DMS153 treated with DMSO at 0.1 percent for 48 hours (cell line): ENCODE measurements around the gene FOXQ1.
"Not testable (repeated sequence)": the region's sequence is repeated elsewhere in the genome, so short reads cannot be mapped to it uniquely, and the experiment has no call there.

ENCODE experiments used
- DNase-seq: peaks from one replicate; lab custom pipeline; 2025; ENCODE audit not compliant: unreplicated experiment; lab: John Stamatoyannopoulos, UW

Gene FOXQ1

GRCh38 chr6:1290805-1291204 is 21.1 kb upstream of the FOXQ1 start:
- no peak for DNase-seq

DNA sequence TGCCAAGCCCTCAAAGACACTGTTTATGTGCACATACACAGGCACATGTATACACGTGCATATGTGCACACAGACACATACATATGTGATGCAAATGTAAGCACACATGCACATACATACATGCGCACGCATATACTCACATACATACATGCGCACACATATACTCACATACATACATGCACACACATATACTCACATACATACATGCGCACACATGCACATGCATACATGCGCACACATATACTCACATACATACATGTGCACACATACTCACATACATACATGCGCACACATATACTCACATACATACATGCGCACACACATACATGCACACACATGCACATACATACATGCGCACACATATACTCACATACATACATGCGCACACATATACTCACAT is 20.5 kb upstream of the FOXQ1 start:
- DNase-seq: no peak

- no peak for DNase-seq
Observed at GRCh38 chr6:1295420-1295819, 16.5 kb upstream of the FOXQ1 start.

- no peak for DNase-seq
Observed at GRCh38 chr6:1296079-1296478, 15.8 kb upstream of the FOXQ1 start.

GRCh38 chr6:1296542-1296941 is 15.4 kb upstream of the FOXQ1 start:
- no peak for DNase-seq

DNA sequence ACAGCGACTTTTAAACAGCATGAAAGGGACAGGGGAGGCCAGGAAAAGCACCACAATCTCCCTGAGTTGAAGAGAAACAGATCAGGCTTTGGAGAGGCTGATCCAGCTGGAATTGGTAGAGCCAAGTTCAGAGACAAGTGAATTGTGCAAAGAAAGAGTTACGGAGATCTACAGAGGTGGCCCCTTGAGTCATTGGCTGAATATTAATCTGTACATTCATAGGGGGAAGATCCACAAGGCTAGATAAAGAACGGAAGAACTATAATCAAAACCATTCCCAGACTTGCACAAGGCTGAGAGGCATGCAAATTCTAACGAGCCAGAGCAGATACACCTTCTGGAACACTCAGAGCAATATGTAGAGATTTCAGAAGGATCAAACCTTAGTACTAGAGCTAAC is 14.2 kb upstream of the FOXQ1 start:
- no peak for DNase-seq

DNA sequence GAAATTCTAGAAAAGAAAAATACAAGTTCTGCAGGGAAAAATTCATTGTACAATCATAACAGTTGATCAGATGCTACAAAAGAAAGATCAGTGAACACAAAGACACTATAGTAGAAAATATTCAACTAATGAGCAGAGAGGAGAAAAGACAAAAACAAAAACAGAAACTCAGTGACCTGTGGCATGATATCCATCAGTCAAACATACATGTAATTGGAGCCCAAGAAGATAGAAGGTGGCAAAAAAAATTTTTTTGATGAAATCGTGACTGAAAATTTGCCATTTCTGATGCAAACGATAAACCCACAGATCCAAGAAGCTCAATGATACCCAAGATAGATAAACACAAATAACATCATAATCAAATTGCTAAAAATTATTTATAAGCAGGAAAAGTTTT is 13.1 kb upstream of the FOXQ1 start:
- DNase-seq: no peak

GRCh38 chr6:1306133-1306532 is 5.8 kb upstream of the FOXQ1 start:
- no peak for DNase-seq

- no peak for DNase-seq
Observed at GRCh38 chr6:1309366-1309765, 2.5 kb upstream of the FOXQ1 start.

DNA sequence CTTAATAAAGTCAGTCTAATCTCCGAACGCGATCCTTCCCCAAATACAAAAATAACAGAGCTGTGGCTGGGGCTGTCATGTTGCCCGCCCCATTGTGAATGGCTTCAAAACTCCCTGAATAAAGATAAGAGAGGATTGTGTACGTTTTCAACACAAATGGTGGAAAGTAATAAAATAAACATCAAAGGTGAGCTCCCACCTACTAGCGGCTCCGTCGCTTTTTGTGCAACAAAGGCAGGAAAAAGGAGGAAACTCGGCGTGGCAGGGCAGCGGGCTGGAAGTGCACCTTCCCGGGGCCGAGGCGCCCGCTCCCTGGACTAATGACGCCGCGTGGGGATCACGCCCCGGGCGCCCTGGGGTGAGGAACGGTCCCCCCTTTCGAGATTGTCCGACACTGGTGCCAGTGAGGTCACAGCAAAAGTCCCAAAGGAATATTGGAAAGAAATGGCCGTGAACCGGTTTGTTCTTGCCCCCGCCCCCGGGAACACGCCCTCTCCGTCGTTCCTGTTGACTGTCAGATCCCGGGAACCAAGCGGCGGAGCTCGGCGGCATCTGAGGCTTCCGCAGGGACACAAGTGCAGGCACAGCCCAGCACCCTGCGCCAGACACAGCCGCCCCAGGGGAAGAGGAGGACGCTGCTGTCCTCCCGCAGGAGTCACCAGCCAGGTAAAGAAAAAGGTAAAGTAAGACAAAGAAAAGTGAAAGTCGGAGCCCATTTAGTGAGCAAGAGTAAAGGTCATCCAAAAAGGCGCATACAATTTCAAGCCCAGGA is 1.1 kb upstream of the FOXQ1 start:
- DNase-seq: no peak

- DNase-seq: no peak
Observed at GRCh38 chr6:1312203-1312472, 240 bp downstream of the FOXQ1 start.

DNA sequence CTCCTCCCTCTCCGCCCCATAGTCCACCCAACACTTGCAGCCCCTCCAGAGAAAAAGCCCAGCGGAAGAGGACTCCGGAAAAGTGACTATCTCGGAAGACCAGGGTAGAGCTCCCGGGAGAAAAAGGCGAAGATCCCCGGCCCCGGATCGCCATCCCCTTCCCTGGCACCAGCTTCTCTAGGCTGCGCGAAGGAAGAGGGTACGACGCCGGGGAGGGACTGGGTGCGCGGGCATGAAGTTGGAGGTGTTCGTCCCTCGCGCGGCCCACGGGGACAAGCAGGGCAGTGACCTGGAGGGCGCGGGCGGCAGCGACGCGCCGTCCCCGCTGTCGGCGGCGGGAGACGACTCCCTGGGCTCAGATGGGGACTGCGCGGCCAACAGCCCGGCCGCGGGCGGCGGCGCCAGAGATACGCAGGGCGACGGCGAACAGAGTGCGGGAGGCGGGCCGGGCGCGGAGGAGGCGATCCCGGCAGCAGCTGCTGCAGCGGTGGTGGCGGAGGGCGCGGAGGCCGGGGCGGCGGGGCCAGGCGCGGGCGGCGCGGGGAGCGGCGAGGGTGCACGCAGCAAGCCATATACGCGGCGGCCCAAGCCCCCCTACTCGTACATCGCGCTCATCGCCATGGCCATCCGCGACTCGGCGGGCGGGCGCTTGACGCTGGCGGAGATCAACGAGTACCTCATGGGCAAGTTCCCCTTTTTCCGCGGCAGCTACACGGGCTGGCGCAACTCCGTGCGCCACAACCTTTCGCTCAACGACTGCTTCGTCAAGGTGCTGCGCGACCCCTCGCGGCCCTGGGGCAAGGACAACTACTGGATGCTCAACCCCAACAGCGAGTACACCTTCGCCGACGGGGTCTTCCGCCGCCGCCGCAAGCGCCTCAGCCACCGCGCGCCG is 822 bp downstream of the FOXQ1 start:
- DNase-seq: no peak

GRCh38 chr6:1313384-1313766 is 1.5 kb downstream of the FOXQ1 start:
- DNase-seq: no peak

GRCh38 chr6:1313767-1314503 is 2.0 kb downstream of the FOXQ1 start:
- DNase-seq: no peak

DNA sequence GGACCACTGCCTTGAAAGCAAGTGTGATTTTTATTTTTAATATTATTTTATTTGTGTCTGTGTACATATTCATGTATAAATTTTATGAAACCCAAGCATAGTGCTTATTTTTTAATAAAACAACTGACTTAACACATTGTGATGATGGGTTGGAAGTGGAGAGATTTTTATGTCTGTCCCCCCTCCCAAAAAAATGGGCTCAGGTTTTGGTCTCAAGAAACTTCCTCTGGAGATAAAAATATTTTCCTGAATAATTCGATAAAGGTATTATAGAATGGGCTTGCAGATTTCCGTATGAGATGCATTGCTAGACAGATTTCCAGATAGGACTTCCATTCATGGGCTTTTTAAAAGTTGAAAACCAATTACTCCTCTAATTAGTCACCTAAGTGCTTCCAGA is 2.7 kb downstream of the FOXQ1 start:
- no peak for DNase-seq

- DNase-seq: no peak
Observed at GRCh38 chr6:1315201-1315559, 3.3 kb downstream of the FOXQ1 start.

DNA sequence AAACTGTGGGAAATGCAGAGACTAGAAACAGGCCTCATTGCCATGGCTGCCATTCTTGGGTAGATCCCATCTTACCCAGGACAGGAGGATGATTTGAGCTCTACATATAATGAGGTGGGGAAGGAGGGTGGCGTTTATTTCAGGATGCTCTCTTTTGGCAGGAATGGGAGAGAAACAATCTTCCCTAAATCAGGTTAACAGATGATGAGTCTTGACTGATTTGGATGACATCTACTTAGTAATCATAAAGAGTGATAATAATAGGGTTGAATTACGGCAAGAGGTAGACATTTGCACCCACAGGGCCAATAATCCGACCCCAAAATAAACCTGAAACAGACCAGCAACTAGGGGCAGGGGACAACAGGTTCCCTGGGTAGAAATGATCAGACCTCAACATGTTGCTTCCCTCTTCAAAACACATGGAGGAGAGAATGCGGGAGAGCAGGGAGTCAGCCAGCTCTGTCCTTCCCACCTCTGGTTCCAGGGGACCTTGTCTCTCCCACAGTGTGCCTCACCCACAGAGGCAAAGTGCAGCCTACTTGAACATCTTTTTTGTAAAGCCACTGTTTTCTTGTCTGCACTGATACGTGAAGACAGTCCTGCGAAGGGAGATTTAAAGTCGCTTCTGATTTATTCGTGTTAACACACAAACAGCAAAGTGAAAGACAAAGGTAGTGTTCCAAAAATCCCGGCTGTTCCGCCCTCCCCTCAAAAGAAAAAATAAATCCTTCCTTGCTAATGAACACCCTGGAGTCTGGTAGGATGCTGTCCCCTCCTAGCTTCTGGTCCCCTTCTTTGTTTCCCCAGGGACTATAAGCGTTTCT is 3.9 kb downstream of the FOXQ1 start:
- no peak for DNase-seq

DNA sequence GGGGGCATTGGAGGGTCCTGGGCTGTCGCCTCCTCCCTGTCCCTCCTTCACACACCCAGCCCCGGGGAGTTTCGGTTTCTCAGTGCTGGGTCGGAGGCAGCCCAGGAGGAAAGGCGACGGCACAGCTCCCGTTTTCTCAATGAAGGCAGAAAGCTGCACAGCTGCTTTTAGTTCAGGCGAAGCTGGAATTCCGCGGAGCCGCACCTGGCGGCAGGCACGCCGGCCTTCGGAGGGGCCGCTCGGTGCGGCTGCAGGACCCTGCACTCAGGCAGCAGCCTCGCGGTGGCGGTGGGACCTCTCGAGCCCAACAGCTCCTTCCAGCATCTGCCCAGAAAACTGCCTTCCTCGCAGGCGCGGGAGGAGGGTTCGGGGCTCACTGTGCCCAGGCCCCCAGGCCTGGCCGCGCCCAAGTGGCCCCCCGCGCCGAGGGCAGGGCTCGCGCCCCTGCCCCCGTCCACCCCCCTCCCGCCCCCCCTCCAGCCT is 4.6 kb downstream of the FOXQ1 start:
- DNase-seq: no peak

DNA sequence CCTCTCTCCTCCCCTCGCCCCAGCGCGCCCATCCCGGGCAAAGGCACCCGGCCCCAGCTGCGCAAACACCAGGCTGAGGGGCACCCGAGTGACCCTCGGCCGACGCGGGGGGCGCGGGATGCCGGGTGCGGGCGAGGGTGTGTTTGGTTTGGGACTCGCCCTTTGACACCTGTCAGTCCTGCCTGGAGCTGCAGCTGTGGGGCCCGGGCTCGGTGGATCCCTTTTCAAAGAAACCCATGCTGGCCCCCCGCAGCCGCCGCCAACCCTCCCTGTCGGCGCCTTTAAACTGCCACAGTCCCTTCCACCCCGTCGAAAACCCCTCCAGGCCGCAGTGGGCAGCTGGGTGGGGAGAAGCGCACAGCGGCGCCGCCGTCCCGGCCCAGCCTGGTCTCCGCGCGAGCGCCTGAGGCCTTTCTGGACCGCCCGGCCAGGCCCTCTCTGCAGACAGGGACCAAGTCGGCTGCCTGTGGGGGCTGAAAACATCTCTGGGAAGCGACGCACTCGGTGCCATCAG is 5.5 kb downstream of the FOXQ1 start:
- DNase-seq: no peak

DNA sequence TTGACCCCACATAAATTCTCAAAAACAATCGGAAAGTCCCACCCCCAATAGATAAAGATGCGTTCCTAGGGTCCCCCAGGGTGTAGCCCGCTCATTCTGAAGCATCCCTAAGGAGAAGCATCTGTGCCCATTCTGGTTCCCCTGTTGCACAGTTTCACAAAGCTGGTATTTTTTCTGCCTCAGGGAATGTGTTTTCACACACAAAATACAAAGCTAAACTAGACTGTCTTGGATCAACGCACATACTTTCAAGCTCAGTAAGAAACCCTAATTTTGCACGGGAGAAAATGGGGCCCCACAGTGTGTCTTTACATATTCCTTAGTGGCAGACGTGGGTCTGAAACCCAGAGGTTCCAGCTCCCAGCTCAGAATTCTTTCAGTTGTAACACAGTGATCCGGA is 6.1 kb downstream of the FOXQ1 start:
- no peak for DNase-seq

- DNase-seq: not testable (repeated sequence)
Observed at GRCh38 chr6:1318584-1318983, 6.7 kb downstream of the FOXQ1 start.
